ENCODE measurements around the gene CADM3. TPM values are rescaled to one million over a fixed set of nuclear protein-coding genes. Genes with fewer than 3 reads are reported as not detected.

Gene CADM3
- total and polyA plus RNA-seq, 9 of the 15 experiments (the other 6 are each of a cell fraction or from before 2014, with no cell fraction given), result 0.04 TPM; not detected in 8

GRCh38 chr1:159171688-159172501, 480 bp downstream of the CADM3 start:
- H3K9ac ChIP-seq (ENCODE audit: insufficient read depth in 1 of 2, low read depth in 2 of 2, low read length in 2 of 2), result no peak overlapping the region
- WGBS (ENCODE audit: insufficient coverage, low coverage, missing lambda C conversion rate), result 9% methylated on average over 25 of the region's 49 CpGs
- FAIRE-seq, result no peak
- no peaks in the 10 kb centered on the region for H4K20me1 ChIP-seq (replicated peaks; ENCODE audit: control insufficient read depth, insufficient read depth, low read length)
- no peak for DNase-seq (ENCODE audit: extremely low read depth in 1 of 4, low spot score in 3 of 4)
- H3K36me3 ChIP-seq (ENCODE audit: control insufficient read depth, insufficient read depth, low read length), result no peaks in the 10 kb centered on the region
- no peak overlapping the region for H3K4me3 ChIP-seq
- H3K27me3 ChIP-seq (ENCODE audit: control insufficient read depth in 2 of 2, insufficient read depth in 2 of 2, low read length in 2 of 2), result peaks cover 6 to 7% of the 10 kb centered on the region in 2 experiments; a peak in 4 of 5 replicates
- H3K9me1 ChIP-seq (ENCODE audit: control insufficient read depth, insufficient read depth, low read length), result no peaks in the 10 kb centered on the region
- TF ChIP-seq MYC (IDR thresholded peaks at IDR 0.05; ENCODE audit: low read depth, low read length) (no peak), MYC (CRISPR knock-in tag; IDR thresholded peaks at IDR 0.05; ENCODE audit: borderline replicate concordance, low read depth) (no peak), SMARCB1 (IDR thresholded peaks at IDR 0.05; ENCODE audit: insufficient read length, low read depth) (no peak), ZNF354B (CRISPR knock-in tag; IDR thresholded peaks at IDR 0.05) (no peak), POLR3A (IDR thresholded peaks at IDR 0.05; ENCODE audit: borderline replicate concordance, extremely low read depth, insufficient read depth, insufficient read length) (no peak), PURB (CRISPR knock-in tag; IDR thresholded peaks at IDR 0.05; ENCODE audit: low read depth) (no peak), MECOM (CRISPR knock-in tag; IDR thresholded peaks at IDR 0.05) (no peak), ZNF232 (CRISPR knock-in tag; IDR thresholded peaks at IDR 0.05) (no peak), ZKSCAN1 (IDR thresholded peaks at IDR 0.05; ENCODE audit: low read depth, low read length) (no peak), ZNF431 (CRISPR knock-in tag; IDR thresholded peaks at IDR 0.05) (no peak), ZNF444 (CRISPR knock-in tag; IDR thresholded peaks at IDR 0.05) (no peak), EP300 (IDR thresholded peaks at IDR 0.05; ENCODE audit: low read length) (no peak), ZNF785 (CRISPR knock-in tag; IDR thresholded peaks at IDR 0.05) (no peak), ETV1 (tag; conservative IDR thresholded peaks at IDR 0.05; ENCODE audit: low read depth) (no peak), ZNF717 (CRISPR knock-in tag; IDR thresholded peaks at IDR 0.05) (no peak), SMAD4 (CRISPR knock-in tag; conservative IDR thresholded peaks at IDR 0.05) (no peak), U2AF1 (optimal IDR thresholded peaks at IDR 0.05; ENCODE audit: low read depth, low read length) (no peak)
- TF ChIP-seq, protein P1, sequence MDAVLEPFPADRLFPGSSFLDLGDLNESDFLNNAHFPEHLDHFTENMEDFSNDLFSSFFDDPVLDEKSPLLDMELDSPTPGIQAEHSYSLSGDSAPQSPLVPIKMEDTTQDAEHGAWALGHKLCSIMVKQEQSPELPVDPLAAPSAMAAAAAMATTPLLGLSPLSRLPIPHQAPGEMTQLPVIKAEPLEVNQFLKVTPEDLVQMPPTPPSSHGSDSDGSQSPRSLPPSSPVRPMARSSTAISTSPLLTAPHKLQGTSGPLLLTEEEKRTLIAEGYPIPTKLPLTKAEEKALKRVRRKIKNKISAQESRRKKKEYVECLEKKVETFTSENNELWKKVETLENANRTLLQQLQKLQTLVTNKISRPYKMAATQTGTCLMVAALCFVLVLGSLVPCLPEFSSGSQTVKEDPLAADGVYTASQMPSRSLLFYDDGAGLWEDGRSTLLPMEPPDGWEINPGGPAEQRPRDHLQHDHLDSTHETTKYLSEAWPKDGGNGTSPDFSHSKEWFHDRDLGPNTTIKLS (IDR thresholded peaks at IDR 0.05; ENCODE audit: borderline replicate concordance, low read depth), result no peak
- H3K4me1 ChIP-seq (replicated peaks in 1 of 2; ENCODE audit: control insufficient read depth in 2 of 2, insufficient read depth in 2 of 2, low read length in 2 of 2), result 0 out of 5 replicates have a peak, but pooled peaks cover 0 to 6% of the 10 kb centered on the region in 2 experiments
- no peak overlapping the region for H2AFZ ChIP-seq (ENCODE audit: low read depth, low read length)
- BruUV-seq (replicated peaks), result no TSS peak
- no peak for ATAC-seq
- POLR2A ChIA-PET, result no interaction called here
- H3K79me2 ChIP-seq (ENCODE audit: control insufficient read depth, insufficient read depth, low read length), result no peaks in the 10 kb centered on the region
- CTCF ChIA-PET (ENCODE audit: low intra/inter-chr PET ratio), result interaction anchor here (1.3 kb wide), 1 partner anchor 11 kb away, joined by 3 read pairs; no protein-coding TSS in a partner anchor
- no peak overlapping the region for H3K27ac ChIP-seq (ENCODE audit: extremely low read depth, low read depth, low read length)
- in situ Hi-C loops (cut with MboI), result no loop called here
- no peaks in the 10 kb centered on the region for H3K9me3 ChIP-seq (replicated peaks; ENCODE audit: control insufficient read depth, insufficient read depth, low read depth, low read length)
- no peak overlapping the region for H3K4me2 ChIP-seq (ENCODE audit: insufficient read depth, low read length)
- intact Hi-C loops (cut with micrococcal nuclease), result no loop called here
